Sigmoid colon (tissue), 7 donors: ENCODE data around the gene FEV. TPM values are rescaled to one million over a fixed set of nuclear protein-coding genes. Genes with fewer than 3 reads are reported as not detected.

Experiments used
- DNase-seq: peaks from one replicate; pipeline ENCODE4 v3.0.0-alpha.2; 2019
- H3K27ac ChIP-seq, 4 donors: fragments of 200-600 bp; sonication (generic); one replicate each; pipeline ENCODE4 v1.5.1; 2016 to 2019; ENCODE audit warnings: mild to moderate bottlenecking in 1 of 4
- H3K27me3 ChIP-seq, 3 donors: fragments of 200-600 bp; sonication (generic); one replicate each; pipeline ENCODE4 v1.5.1; 2019; ENCODE audit warnings: mild to moderate bottlenecking in 1 of 3
- H3K36me3 ChIP-seq, 4 donors: fragments of 200-600 bp; sonication (generic); one replicate each; pipeline ENCODE4 v1.5.1; 2016 to 2019
- H3K4me1 ChIP-seq, 4 donors: fragments of 200-600 bp; sonication (generic); one replicate each; pipeline ENCODE4 v1.5.1; 2017 to 2019
- H3K4me3 ChIP-seq, 4 donors: fragments of 200-600 bp; sonication (generic); one replicate each; pipeline ENCODE4 v1.5.1; 2017 to 2019; ENCODE audit warnings: mild to moderate bottlenecking in 2 of 4, moderate library complexity in 1 of 4
- H3K9me3 ChIP-seq, 4 donors: fragments of 200-600 bp in 3 of 4; sonication (generic) in 3 of 4; one replicate each; pipeline versions ENCODE4 v1.5.1 to v1.6.1; 2013 to 2019
- CTCF ChIP-seq, 4 experiments: fragments of 450-650 bp in 3 of 4; fragments of 200-600 bp in 1 of 4; IDR thresholded peaks; one replicate each; pipeline ENCODE4 v1.5.1; 2016 to 2019; ENCODE audit warnings: antibody characterized with exemption in 4 of 4, mild to moderate bottlenecking in 3 of 4, moderate library complexity in 2 of 4
- EP300 ChIP-seq, 4 donors: sonication (generic); formaldehyde crosslinking; IDR thresholded peaks; one replicate each; pipeline ENCODE4 v1.6.1; 2017; ENCODE audit warnings: antibody characterized with exemption in 4 of 4
- POLR2A ChIP-seq, 2 donors: fragments of 450-650 bp; IDR thresholded peaks; one replicate each; pipeline ENCODE4 v1.6.1; 2016; ENCODE audit warnings: antibody characterized with exemption in 2 of 2, mild to moderate bottlenecking in 2 of 2, moderate library complexity in 2 of 2
- POLR2AphosphoS5 ChIP-seq, 4 donors: sonication (generic); formaldehyde crosslinking; IDR thresholded peaks; one replicate each; pipeline ENCODE4 v1.6.1; 2017; ENCODE audit warnings: antibody characterized with exemption in 4 of 4
- WGBS, 2 donors: extraction: QIAGEN DNeasy Blood & Tissue Kit; methylation state at CpG; one replicate each; pipeline ENCODE4 v1.1.7; 2013; 5-methylcytosine and 5-hydroxymethylcytosine counted together
- intact Hi-C: fragments of 100-400 bp; cut with DNase I; formaldehyde crosslinking; loops from one replicate; pipeline ENCODE4 v1.15.1; 2023
- polyA plus RNA-seq, 3 donors: library from polyadenylated mRNA; stranded (reverse); fragments of 200-250 nt; gene quantifications; one replicate each; pipeline ENCODE4 v1.2.3, GENCODE V29; 2013
- total RNA-seq, 4 donors: library from RNA; depleted of rRNA; stranded (reverse); fragments of >200 nt; gene quantifications; one replicate each; pipeline ENCODE4 v1.1.0, GENCODE V29; 2016
- donor health status: healthy with polysubstance abuse.
- donor health status: Bipolar disorder and iron deficiency.
- donor health status: healthy.

The FEV gene
- total and polyA plus RNA-seq, 7 donors, result 0.71 to 6.0 (median 0.77) TPM; not detected in 4

DNA sequence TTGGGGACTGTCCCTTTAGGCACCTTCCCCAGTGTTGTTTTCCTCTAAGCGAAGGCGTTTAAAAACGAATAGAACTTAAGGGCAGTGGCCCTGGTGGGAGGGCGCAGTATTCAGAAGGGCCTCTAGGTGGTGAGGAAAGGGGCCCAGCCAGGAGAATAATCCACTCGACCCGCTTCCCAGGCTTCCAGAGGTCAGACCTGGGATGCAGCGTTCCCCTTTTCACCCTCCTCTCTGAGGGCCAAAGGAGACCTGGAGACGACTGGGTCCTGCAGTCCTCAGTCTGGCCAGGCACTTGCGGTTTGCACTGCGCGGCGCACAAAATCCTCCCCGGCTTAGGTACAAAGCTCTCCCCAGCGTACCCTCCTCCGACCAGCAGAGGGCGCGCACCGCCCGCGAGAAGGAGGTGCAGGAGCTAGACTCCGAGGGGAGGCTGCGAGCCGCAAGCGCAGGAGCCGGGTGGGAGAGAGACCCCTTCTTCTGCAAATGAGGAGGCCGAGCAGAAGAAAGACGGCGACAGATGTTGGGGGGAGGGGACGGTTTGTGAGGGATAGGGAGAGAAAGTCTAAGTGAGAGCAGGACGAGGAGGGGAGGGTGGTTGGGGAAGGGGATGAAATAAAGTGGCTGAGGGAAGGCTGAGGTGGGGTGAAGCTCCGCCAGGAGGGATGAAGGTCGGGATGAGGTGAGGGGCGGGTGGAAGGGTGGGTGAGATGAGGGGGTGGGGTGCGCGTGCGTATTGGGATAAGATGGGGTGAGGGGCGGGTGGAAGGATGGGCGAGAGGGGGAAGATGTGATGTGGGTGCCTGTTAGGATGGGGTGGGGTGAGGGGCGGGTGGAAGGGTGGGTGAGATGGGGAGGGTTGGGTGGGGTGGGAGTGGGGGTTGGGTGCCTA is 4.9 kb downstream of the FEV start:
- TF ChIP-seq POLR2AphosphoS5 (IDR thresholded peaks at IDR 0.05) (no peak), CTCF (IDR thresholded peaks at IDR 0.05) (peak; percentile 56 to 91 (median 74))
- Histone ChIP-seq H3K4me1 (peaks cover 0 to 46% (median 43%) of the 10 kb centered on the region in 4 donors), H3K36me3 (no peaks in the 10 kb centered on the region), H3K27me3 (peaks cover 51 to 100% (median 80%) of the 10 kb centered on the region in 3 donors), H3K27ac (no peak overlapping the region), H3K4me3 (no peak overlapping the region), H3K9me3 (no peaks in the 10 kb centered on the region)
- intact Hi-C loops, result no loop called here
- DNase-seq, result peak; percentile 83
- 2 to 4% methylated on average over 39 of the region's 39 CpGs for WGBS, 2 donors

- WGBS, 2 donors, result 42 to 60% methylated on average over 4 of the region's 4 CpGs
These were observed 9.8 kb downstream of the FEV start for GRCh38 chr2:218975060-218975777.

DNA sequence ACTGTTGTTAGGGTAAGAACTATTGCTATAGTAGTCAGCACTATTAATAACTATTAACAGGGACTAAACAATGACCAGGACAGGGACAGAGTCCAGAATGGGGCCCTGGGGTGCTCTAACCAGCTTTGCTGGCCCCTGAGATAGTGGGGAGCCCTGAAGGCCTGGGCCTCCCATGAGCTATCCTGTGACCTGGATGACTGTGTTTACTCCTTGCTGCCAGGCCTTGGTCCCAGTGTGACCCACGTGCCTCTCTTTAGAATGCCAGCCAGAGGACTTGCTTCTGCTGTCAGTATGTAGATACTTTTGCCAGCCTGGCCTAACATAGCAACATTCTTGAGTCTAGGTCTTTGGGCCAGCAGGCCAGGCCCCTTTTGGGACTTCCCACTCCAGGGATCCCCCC is 14.1 kb downstream of the FEV start:
- Histone ChIP-seq H3K27ac (no peak overlapping the region), H3K9me3 (no peaks in the 10 kb centered on the region), H3K27me3 (peaks cover 3 to 69% (median 17%) of the 10 kb centered on the region in 3 donors), H3K36me3 (no peaks in the 10 kb centered on the region), H3K4me3 (no peak overlapping the region), H3K4me1 (no peaks in the 10 kb centered on the region)
- DNase-seq, result peak; percentile 22
- intact Hi-C loops, result no loop called here
- WGBS, 2 donors, result 20 to 35% methylated on average over 1 of the region's 1 CpG
- TF ChIP-seq EP300 (IDR thresholded peaks at IDR 0.05) (no peak), POLR2AphosphoS5 (IDR thresholded peaks at IDR 0.05) (no peak), POLR2A (IDR thresholded peaks at IDR 0.05) (no peak), CTCF (IDR thresholded peaks at IDR 0.05) (no peak)

More at GRCh38 chr2:218975060-218975777, 9.8 kb downstream of the FEV start:
- H3K9me3 ChIP-seq, result no peaks in the 10 kb centered on the region
- no peaks in the 10 kb centered on the region for H3K36me3 ChIP-seq
- no peak for DNase-seq
- H3K4me1 ChIP-seq, result peaks cover 0 to 6% (median 5%) of the 10 kb centered on the region in 4 donors
- intact Hi-C loops, result no loop called here
- H3K27me3 ChIP-seq, result peaks cover 13 to 92% (median 45%) of the 10 kb centered on the region in 3 donors
- TF ChIP-seq POLR2AphosphoS5 (IDR thresholded peaks at IDR 0.05), result no peak
- TF ChIP-seq CTCF (IDR thresholded peaks at IDR 0.05), result no peak
- TF ChIP-seq EP300 (IDR thresholded peaks at IDR 0.05), result no peak
- no peak for TF ChIP-seq POLR2A (IDR thresholded peaks at IDR 0.05)
- no peak overlapping the region for H3K27ac ChIP-seq
- H3K4me3 ChIP-seq, result no peak overlapping the region

DNA sequence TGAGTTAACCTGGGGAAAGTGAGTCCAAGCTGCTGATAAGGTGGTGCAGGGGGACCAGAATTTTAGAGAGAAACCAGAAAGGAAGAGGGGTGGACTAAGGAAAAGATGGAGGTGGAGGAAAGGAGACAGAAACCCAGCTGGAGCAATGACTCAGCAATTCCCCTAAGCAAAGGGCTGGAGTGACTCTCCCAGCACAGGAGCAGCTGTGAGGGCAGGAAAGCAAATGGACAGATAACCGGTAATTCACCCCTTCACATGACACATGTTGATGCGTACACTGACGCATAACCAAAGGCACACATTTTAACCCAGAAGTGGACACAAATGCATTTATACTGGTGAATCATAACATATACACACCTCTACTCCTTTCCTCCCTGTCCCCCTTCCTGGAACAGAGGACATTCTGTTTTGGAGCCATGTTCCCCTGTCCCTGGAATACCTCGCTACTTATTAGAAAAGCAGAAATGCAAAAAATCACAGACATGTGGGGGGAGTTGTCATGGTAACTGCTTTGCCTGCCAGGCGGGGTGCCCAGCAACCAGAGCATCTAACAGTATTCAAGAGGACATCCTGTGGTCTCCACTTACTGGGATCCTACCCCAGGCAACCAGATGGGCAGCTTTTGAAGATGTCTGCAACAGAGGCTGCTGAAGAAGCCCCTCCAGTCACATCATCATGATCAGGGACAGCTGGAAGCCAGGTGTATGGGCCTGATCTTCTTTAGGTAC is 20.8 kb downstream of the FEV start:
- Histone ChIP-seq H3K27ac (no peak overlapping the region), H3K4me3 (no peak overlapping the region), H3K27me3 (peaks cover 48 to 81% (median 64%) of the 10 kb centered on the region in 3 donors), H3K4me1 (peaks cover 0 to 32% (median 22%) of the 10 kb centered on the region in 4 donors), H3K36me3 (no peaks in the 10 kb centered on the region), H3K9me3 (no peaks in the 10 kb centered on the region)
- 43 to 53% methylated on average over 5 of the region's 5 CpGs for whole genome bisulfite sequencing, 2 donors
- TF ChIP-seq EP300 (IDR thresholded peaks at IDR 0.05) (no peak), POLR2A (IDR thresholded peaks at IDR 0.05) (no peak), CTCF (IDR thresholded peaks at IDR 0.05) (no peak), POLR2AphosphoS5 (IDR thresholded peaks at IDR 0.05) (no peak)
- DNase-seq, result no peak
- intact Hi-C loops, result no loop called here
